BLaER1 (cell line): ENCODE data around the gene BCL11A.

Experiments used
- H3K27ac ChIP-seq: shearing (Covaris generic); formaldehyde crosslinking; 2 replicates; pipeline ENCODE4 v1.8.1; 2022
- H3K27me3 ChIP-seq: shearing (Covaris generic); formaldehyde crosslinking; 2 replicates; pipeline ENCODE4 v1.8.1; 2022
- H3K36me3 ChIP-seq: shearing (Covaris generic); formaldehyde crosslinking; 2 replicates; pipeline ENCODE4 v1.8.1; 2022
- H3K4me1 ChIP-seq: shearing (Covaris generic); formaldehyde crosslinking; 2 replicates; pipeline ENCODE4 v1.8.1; 2022
- H3K4me2 ChIP-seq: shearing (Covaris generic); formaldehyde crosslinking; 2 replicates; pipeline ENCODE4 v1.8.1; 2022
- H3K4me3 ChIP-seq: shearing (Covaris generic); formaldehyde crosslinking; 2 replicates; pipeline ENCODE4 v1.8.1; 2022
- H3K9ac ChIP-seq: shearing (Covaris generic); formaldehyde crosslinking; 2 replicates; pipeline ENCODE4 v1.8.1; 2022
- H3K9me3 ChIP-seq: shearing (Covaris generic); formaldehyde crosslinking; 2 replicates; pipeline ENCODE4 v1.8.1; 2022
- H4K20me1 ChIP-seq: shearing (Covaris generic); formaldehyde crosslinking; 2 replicates; pipeline ENCODE4 v1.8.1; 2022
- Cebpa-rat ChIP-seq: shearing (Covaris generic); IDR thresholded peaks from 2 replicates; pipeline ENCODE4 v1.8.1; 2022

BCL11A gene

DNA sequence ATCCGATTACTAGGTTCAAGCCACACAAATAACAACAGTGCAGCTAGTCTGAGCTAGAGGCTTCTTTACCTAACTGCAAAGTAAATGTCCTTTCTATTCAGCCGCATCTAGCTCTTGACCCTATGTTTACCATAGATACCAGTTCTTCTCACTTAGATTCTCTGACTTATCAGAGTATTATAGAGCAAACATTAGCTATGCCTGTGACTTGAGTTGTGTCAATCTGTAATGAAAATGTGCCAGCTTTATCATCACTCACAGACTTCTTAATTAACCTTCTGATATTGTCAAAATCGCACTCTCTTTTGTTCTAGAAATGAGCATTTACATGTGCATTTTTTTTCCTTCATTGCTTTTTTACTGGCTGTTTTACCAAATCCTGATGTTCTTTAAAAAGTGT is 79.9 kb downstream of the BCL11A start:
- H4K20me1 ChIP-seq: peaks cover 100% of the 10 kb centered on the region
- no peak for TF ChIP-seq Cebpa-rat
- H3K36me3 ChIP-seq: peaks cover 99% of the 10 kb centered on the region
- H3K27me3 ChIP-seq: no peaks in the 10 kb centered on the region
- H3K9ac ChIP-seq: no peak overlapping the region
- no peaks in the 10 kb centered on the region for H3K9me3 ChIP-seq
- H3K4me3 ChIP-seq: no peak overlapping the region
- peaks cover 18% of the 10 kb centered on the region for H3K4me1 ChIP-seq
- H3K4me2 ChIP-seq: no peak overlapping the region
- no peak overlapping the region for H3K27ac ChIP-seq

DNA sequence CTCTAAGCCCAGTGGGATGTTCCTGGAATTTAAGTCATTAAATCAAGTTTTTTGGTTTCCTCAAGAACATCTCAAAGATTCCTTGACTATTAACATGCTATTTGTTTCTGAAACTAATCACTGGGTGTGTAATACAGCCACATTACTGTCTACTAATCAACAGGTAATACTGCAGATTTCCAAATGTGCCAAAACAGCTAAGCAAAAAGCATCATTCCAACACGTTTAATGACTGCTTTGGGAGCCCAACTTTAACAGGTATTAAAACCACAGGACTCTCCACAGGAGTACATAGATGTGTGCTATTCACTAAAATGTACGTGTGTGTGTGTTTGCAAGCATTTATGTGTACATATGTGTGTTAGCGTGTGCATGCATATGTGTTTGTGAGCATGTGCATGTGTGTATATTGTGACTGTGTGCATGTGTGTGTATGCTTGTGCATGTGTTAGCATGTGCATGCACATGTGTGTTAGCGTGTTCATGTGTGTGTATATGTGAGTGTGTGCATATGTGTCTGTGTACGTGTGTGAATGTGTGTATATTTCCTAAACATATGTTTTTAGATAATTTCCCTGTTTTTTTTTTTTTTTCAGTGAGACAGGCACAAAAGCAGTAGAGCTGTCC is 80.7 kb downstream of the BCL11A start:
- no peak for TF ChIP-seq Cebpa-rat
- H3K27me3 ChIP-seq: no peaks in the 10 kb centered on the region
- H3K4me3 ChIP-seq: no peak overlapping the region
- H3K4me2 ChIP-seq: no peak overlapping the region
- peaks cover 10% of the 10 kb centered on the region for H3K4me1 ChIP-seq
- peaks cover 97% of the 10 kb centered on the region for H4K20me1 ChIP-seq
- H3K36me3 ChIP-seq: peaks cover 99% of the 10 kb centered on the region
- no peaks in the 10 kb centered on the region for H3K9me3 ChIP-seq
- H3K27ac ChIP-seq: no peak overlapping the region
- H3K9ac ChIP-seq: no peak overlapping the region

DNA sequence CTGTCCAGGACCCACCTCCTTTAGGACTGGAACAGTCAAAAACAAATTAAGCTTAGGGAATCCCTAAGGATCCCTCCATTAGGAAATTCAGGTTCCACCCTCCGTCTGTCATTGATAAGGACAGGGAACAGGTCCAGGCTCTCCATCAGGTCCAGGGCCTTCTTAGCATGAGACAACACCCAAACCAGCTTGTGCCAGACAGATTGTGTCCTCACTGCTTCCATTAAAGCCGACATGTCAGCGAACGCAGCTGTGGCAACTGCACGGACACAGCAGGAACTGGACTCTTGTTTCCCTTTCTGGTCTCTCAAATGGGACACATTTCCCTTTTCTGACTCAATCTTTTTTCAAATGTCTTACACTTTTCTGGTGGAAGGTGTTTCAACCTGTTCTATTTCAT is 81.4 kb downstream of the BCL11A start:
- Histone ChIP-seq H4K20me1 (peaks cover 90% of the 10 kb centered on the region), H3K27me3 (no peaks in the 10 kb centered on the region), H3K9me3 (no peaks in the 10 kb centered on the region), H3K27ac (no peak overlapping the region), H3K4me2 (no peak overlapping the region), H3K36me3 (peaks cover 96% of the 10 kb centered on the region), H3K4me3 (no peak overlapping the region), H3K9ac (no peak overlapping the region), H3K4me1 (peaks cover 5% of the 10 kb centered on the region; the same call in 1 of the 2 replicates)
- no peak for TF ChIP-seq Cebpa-rat

- H3K9me3 ChIP-seq: no peaks in the 10 kb centered on the region
- no peaks in the 10 kb centered on the region for H3K27me3 ChIP-seq
- peaks cover 96% of the 10 kb centered on the region for H3K36me3 ChIP-seq
- no peak overlapping the region for H3K9ac ChIP-seq
- no peak overlapping the region for H3K4me3 ChIP-seq
- H3K27ac ChIP-seq: no peak overlapping the region
- H3K4me1 ChIP-seq: no peaks in the 10 kb centered on the region
- peaks cover 85% of the 10 kb centered on the region for H4K20me1 ChIP-seq
- TF ChIP-seq Cebpa-rat: no peak
- no peak overlapping the region for H3K4me2 ChIP-seq
Observed at GRCh38 chr2:60470340-60470739, 83.1 kb downstream of the BCL11A start.

DNA sequence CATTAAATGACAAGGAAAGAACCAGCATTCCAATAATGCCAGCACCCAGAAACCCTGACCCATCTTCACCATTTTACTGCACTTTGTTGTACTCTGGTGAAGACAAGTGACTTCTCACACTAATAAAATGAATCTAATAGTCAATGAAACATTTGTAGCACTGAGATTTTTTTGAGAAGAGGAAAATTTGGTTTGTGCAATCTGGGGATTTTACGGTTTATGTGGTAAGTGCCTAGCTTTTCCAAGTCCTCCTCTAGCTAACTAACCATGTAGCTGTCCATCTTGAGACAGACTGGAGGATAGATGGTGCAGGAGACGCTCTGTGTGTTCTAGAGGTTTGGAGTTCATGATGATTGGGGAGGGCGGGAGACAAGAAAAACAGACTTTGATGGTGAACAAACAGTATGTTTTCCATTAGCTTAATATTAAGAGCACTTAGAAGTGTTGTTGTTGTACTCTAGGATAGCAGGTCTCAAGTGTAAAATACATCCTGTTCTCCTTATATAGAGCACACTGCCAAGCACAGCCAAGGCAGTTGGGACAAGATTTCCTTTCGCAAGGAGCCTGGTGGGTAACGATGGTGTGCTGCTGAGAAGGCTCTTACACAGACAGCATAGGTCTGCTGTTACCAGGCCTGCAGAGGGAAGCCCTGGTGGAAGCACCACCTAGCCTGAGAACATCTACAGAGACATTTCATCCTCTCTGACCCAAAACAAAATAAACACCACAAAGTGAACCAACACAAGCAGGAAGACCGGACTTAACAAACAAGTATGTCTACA is 83.7 kb downstream of the BCL11A start:
- H3K36me3 ChIP-seq: peaks cover 96% of the 10 kb centered on the region
- H3K4me2 ChIP-seq: no peak overlapping the region
- no peak overlapping the region for H3K27ac ChIP-seq
- no peak overlapping the region for H3K9ac ChIP-seq
- no peaks in the 10 kb centered on the region for H3K9me3 ChIP-seq
- H4K20me1 ChIP-seq: peaks cover 85% of the 10 kb centered on the region
- no peak for TF ChIP-seq Cebpa-rat
- no peak overlapping the region for H3K4me3 ChIP-seq
- no peaks in the 10 kb centered on the region for H3K27me3 ChIP-seq
- H3K4me1 ChIP-seq: no peaks in the 10 kb centered on the region

GRCh38 chr2:60468382-60469085 is 84.9 kb downstream of the BCL11A start:
- Histone ChIP-seq H3K27me3 (no peaks in the 10 kb centered on the region), H3K9ac (no peak overlapping the region), H3K4me1 (no peaks in the 10 kb centered on the region), H4K20me1 (peaks cover 84% of the 10 kb centered on the region), H3K4me2 (no peak overlapping the region), H3K9me3 (no peaks in the 10 kb centered on the region), H3K4me3 (no peak overlapping the region), H3K36me3 (peaks cover 90% of the 10 kb centered on the region), H3K27ac (no peak overlapping the region)
- TF ChIP-seq Cebpa-rat: no peak

DNA sequence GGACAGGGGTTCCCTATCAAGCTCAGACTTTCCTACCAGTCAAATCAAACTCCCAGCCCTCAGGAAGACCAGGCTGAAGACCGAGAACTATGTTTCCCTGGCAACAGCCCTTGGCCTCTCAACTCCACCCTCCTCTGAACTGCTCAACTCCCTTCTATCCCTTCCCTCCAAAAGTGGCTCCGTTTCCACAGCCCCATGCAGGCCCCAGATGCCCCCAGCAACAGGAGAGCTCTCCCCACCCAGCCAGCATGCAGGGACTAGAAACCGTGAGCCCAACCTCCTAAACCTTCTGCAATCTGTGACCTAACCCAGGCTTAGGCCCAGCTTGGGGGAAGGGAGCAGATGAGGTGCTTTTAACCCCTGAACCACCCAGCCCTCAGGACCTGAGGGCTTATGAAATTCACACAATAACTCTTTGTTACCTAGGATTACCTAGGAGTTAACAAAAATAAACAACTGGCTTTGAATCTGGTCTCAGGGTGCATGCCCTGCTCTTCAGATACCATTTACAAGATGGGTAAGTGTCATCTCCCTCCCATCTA is 87.2 kb downstream of the BCL11A start:
- TF ChIP-seq Cebpa-rat: no peak
- H3K4me3 ChIP-seq: no peak overlapping the region
- no peak overlapping the region for H3K9ac ChIP-seq
- no peaks in the 10 kb centered on the region for H3K9me3 ChIP-seq
- peaks cover 79% of the 10 kb centered on the region for H4K20me1 ChIP-seq
- no peaks in the 10 kb centered on the region for H3K27me3 ChIP-seq
- H3K4me2 ChIP-seq: no peak overlapping the region
- H3K27ac ChIP-seq: no peak overlapping the region
- no peaks in the 10 kb centered on the region for H3K4me1 ChIP-seq
- peaks cover 91% of the 10 kb centered on the region for H3K36me3 ChIP-seq

- Histone ChIP-seq H3K36me3 (peaks cover 91% of the 10 kb centered on the region), H3K27me3 (no peaks in the 10 kb centered on the region), H3K4me1 (no peaks in the 10 kb centered on the region), H3K9me3 (no peaks in the 10 kb centered on the region), H3K4me2 (no peak overlapping the region), H4K20me1 (peaks cover 79% of the 10 kb centered on the region), H3K4me3 (no peak overlapping the region), H3K9ac (no peak overlapping the region), H3K27ac (no peak overlapping the region)
- no peak for TF ChIP-seq Cebpa-rat
Observed at GRCh38 chr2:60465736-60466135, 87.7 kb downstream of the BCL11A start.

DNA sequence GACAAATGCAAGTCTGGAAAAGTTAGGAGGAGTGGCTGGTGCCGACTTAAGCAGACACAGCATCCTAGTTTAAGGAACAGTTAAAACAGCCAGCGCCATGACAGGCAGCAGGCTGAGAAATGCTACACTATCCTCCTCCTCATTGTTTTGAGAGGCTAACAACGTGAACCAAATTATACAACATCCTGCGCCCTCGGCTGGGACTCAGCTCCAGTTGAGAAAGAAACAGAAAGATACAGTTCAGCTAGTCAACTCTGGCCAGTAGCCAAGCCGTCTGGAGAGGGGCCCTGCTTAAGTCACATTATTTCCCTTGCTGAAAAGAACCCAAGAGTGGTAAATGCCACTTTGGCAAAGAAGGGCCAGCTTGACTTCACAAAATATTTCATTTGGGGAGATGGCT is 90.2 kb downstream of the BCL11A start:
- H3K4me2 ChIP-seq: no peak overlapping the region
- H4K20me1 ChIP-seq: peaks cover 78% of the 10 kb centered on the region

More for the DNA sequence above, 90.2 kb downstream of the BCL11A start:
- H3K36me3 ChIP-seq: peaks cover 87% of the 10 kb centered on the region
- no peak overlapping the region for H3K4me3 ChIP-seq
- no peak overlapping the region for H3K27ac ChIP-seq
- no peak for TF ChIP-seq Cebpa-rat
- H3K4me1 ChIP-seq: no peaks in the 10 kb centered on the region
- no peaks in the 10 kb centered on the region for H3K27me3 ChIP-seq
- no peak overlapping the region for H3K9ac ChIP-seq
- H3K9me3 ChIP-seq: no peaks in the 10 kb centered on the region
